ENCODE measurements around the gene CDK5RAP2.

The CDK5RAP2 gene

GRCh38 chr9:120379611-120380010, 200.4 kb downstream of the CDK5RAP2 start:
- no peak for DNase-seq (ENCODE audit: low read depth)

- no peak for DNase-seq (ENCODE audit: low read depth)
These were observed 201.3 kb downstream of the CDK5RAP2 start for GRCh38 chr9:120378680-120379079.

GRCh38 chr9:120377268-120378159, 202.5 kb downstream of the CDK5RAP2 start:
- DNase-seq (ENCODE audit: low read depth), result no peak

GRCh38 chr9:120376101-120376500, 203.9 kb downstream of the CDK5RAP2 start:
- no peak for DNase-seq (ENCODE audit: low read depth)

GRCh38 chr9:120375316-120375715, 204.7 kb downstream of the CDK5RAP2 start:
- no peak for DNase-seq (ENCODE audit: low read depth)

- no peak for DNase-seq (ENCODE audit: low read depth)
These were observed 205.2 kb downstream of the CDK5RAP2 start for GRCh38 chr9:120374817-120375216.

- no peak for DNase-seq (ENCODE audit: low read depth)
These were observed 205.7 kb downstream of the CDK5RAP2 start for GRCh38 chr9:120374239-120374638.

- no peak for DNase-seq (ENCODE audit: low read depth)
These were observed 207.9 kb downstream of the CDK5RAP2 start for GRCh38 chr9:120372040-120372439.

GRCh38 chr9:120369608-120370220, 210.3 kb downstream of the CDK5RAP2 start:
- no peak for DNase-seq (ENCODE audit: low read depth)

GRCh38 chr9:120368799-120369198, 211.2 kb downstream of the CDK5RAP2 start:
- DNase-seq (ENCODE audit: low read depth), result no peak

GRCh38 chr9:120366644-120367019, 213.3 kb downstream of the CDK5RAP2 start:
- no peak for DNase-seq (ENCODE audit: low read depth)

- no peak for DNase-seq (ENCODE audit: low read depth)
These were observed 214.6 kb downstream of the CDK5RAP2 start for GRCh38 chr9:120365386-120365785.

GRCh38 chr9:120363697-120364096, 216.3 kb downstream of the CDK5RAP2 start:
- DNase-seq (ENCODE audit: low read depth), result no peak

- no peak for DNase-seq (ENCODE audit: low read depth)
These were observed 217.5 kb downstream of the CDK5RAP2 start for GRCh38 chr9:120362446-120362845.

GRCh38 chr9:120361551-120361950, 218.4 kb downstream of the CDK5RAP2 start:
- no peak for DNase-seq (ENCODE audit: low read depth)

GRCh38 chr9:120360510-120360909, 219.5 kb downstream of the CDK5RAP2 start:
- DNase-seq (ENCODE audit: low read depth), result no peak

GRCh38 chr9:120360046-120360445, 219.9 kb downstream of the CDK5RAP2 start:
- no peak for DNase-seq (ENCODE audit: low read depth)

GRCh38 chr9:120358877-120359276, 221.1 kb downstream of the CDK5RAP2 start:
- no peak for DNase-seq (ENCODE audit: low read depth)

- DNase-seq (ENCODE audit: low read depth), result no peak
These were observed 226.5 kb downstream of the CDK5RAP2 start for GRCh38 chr9:120353506-120353905.

GRCh38 chr9:120351106-120351505, 228.9 kb downstream of the CDK5RAP2 start:
- DNase-seq (ENCODE audit: low read depth), result no peak

GRCh38 chr9:120350596-120350995, 229.4 kb downstream of the CDK5RAP2 start:
- no peak for DNase-seq (ENCODE audit: low read depth)

- DNase-seq (ENCODE audit: low read depth), result no peak
These were observed 231.0 kb downstream of the CDK5RAP2 start for GRCh38 chr9:120348951-120349429.

GRCh38 chr9:120345379-120345778, 234.6 kb downstream of the CDK5RAP2 start:
- no peak for DNase-seq (ENCODE audit: low read depth)
